Breast epithelium (tissue), 3 donors: ENCODE measurements around the gene STARD10.

Experiments
- POLR2A ChIP-seq: fragments of 450-650 bp; IDR thresholded peaks from one replicate; pipeline ENCODE4 v1.6.1; 2016; ENCODE audit warnings: antibody characterized with exemption, mild to moderate bottlenecking, moderate library complexity
- TF ChIP-seq, protein P1 (sequence below), 3 donors: fragments of 450-650 bp; IDR thresholded peaks; one replicate each; pipeline ENCODE4 v1.5.1; 2016 to 2017; ENCODE audit warnings: antibody characterized with exemption in 3 of 3, mild to moderate bottlenecking in 3 of 3, moderate library complexity in 3 of 3

DNA sequence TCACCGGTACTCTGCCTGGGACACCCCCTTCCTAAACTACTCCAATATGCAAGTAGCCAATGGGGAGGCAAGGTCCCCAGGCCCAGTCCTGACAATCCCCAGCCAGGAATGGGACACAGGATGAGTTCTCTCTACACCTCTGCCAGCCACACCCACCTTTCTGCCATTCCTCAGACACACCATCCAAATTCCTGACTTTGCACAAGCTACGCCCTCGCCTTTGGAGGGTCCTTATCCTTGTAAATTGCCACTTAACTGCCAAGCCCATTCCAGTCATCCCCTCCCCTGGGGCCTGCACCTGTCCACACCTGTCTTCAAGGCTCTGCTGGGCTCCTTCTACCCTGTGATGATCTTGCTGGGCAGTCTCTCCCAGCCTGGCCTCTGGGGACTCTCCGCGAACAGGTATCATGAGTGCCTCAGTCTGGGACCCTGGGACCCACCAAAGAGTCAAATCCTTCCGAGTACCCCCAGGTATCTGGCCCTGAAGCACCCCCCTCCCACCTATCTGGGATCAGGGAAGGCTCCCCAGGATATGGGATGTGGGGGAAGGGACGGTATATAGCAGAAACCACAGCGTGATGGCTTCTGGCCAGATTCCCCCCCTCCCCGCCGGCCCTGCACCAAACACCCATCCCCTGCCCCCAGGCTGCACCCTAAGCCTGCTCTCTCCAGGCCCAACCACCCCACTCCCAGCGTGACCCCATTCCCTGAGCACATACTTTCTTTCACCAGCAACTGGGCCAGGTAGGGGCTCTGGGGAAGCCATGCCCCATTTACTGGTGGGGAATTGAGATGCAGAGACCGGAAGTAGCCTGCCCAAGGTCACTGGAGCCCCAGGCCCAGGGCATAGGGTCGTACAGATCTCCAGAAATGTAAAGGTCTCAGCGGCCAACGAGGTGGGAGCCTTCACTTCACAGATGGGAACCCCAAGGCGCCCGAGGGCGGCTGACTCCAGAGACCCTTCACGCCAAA is 42.4 kb downstream of the STARD10 start:
- TF ChIP-seq, protein P1, sequence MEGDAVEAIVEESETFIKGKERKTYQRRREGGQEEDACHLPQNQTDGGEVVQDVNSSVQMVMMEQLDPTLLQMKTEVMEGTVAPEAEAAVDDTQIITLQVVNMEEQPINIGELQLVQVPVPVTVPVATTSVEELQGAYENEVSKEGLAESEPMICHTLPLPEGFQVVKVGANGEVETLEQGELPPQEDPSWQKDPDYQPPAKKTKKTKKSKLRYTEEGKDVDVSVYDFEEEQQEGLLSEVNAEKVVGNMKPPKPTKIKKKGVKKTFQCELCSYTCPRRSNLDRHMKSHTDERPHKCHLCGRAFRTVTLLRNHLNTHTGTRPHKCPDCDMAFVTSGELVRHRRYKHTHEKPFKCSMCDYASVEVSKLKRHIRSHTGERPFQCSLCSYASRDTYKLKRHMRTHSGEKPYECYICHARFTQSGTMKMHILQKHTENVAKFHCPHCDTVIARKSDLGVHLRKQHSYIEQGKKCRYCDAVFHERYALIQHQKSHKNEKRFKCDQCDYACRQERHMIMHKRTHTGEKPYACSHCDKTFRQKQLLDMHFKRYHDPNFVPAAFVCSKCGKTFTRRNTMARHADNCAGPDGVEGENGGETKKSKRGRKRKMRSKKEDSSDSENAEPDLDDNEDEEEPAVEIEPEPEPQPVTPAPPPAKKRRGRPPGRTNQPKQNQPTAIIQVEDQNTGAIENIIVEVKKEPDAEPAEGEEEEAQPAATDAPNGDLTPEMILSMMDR (IDR thresholded peaks at IDR 0.05): no peak
- no peak for TF ChIP-seq POLR2A
